ENCODE measurements around the gene LZTR1.
A peak's percentile ranks its signal among the peaks of the same experiment; 100 is the strongest.

GRCh38 chr22:21014726-21015465, 32.8 kb downstream of the LZTR1 start, which contains the start of gene P2RX6:
- TF ChIP-seq, protein P1, sequence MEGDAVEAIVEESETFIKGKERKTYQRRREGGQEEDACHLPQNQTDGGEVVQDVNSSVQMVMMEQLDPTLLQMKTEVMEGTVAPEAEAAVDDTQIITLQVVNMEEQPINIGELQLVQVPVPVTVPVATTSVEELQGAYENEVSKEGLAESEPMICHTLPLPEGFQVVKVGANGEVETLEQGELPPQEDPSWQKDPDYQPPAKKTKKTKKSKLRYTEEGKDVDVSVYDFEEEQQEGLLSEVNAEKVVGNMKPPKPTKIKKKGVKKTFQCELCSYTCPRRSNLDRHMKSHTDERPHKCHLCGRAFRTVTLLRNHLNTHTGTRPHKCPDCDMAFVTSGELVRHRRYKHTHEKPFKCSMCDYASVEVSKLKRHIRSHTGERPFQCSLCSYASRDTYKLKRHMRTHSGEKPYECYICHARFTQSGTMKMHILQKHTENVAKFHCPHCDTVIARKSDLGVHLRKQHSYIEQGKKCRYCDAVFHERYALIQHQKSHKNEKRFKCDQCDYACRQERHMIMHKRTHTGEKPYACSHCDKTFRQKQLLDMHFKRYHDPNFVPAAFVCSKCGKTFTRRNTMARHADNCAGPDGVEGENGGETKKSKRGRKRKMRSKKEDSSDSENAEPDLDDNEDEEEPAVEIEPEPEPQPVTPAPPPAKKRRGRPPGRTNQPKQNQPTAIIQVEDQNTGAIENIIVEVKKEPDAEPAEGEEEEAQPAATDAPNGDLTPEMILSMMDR (IDR thresholded peaks at IDR 0.05): no peak
- TF ChIP-seq POLR2AphosphoS5 (IDR thresholded peaks at IDR 0.05; ENCODE audit: low read depth, low read length) (no peak), MAX (IDR thresholded peaks at IDR 0.05; ENCODE audit: low read depth) (peak; percentile 52), TAF1 (IDR thresholded peaks at IDR 0.05; ENCODE audit: borderline replicate concordance, low read depth, low read length) (no peak), FOSL2 (IDR thresholded peaks at IDR 0.05; ENCODE audit: borderline replicate concordance, low read depth) (no peak; the same call in 1 of the 2 replicates), REST (IDR thresholded peaks at IDR 0.05; ENCODE audit: low read depth, low read length) (no peak)
- TF ChIP-seq, protein P2, sequence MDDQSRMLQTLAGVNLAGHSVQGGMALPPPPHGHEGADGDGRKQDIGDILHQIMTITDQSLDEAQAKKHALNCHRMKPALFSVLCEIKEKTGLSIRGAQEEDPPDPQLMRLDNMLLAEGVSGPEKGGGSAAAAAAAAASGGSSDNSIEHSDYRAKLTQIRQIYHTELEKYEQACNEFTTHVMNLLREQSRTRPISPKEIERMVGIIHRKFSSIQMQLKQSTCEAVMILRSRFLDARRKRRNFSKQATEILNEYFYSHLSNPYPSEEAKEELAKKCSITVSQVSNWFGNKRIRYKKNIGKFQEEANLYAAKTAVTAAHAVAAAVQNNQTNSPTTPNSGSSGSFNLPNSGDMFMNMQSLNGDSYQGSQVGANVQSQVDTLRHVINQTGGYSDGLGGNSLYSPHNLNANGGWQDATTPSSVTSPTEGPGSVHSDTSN (IDR thresholded peaks at IDR 0.05): no peak

Data from SK-N-SH (cell line).